Measurements from ENCODE around the gene EARS2.
"Not testable (repeated sequence)": the region's sequence is repeated elsewhere in the genome, so short reads cannot be mapped to it uniquely, and the experiment has no call there.

EARS2 gene

DNA sequence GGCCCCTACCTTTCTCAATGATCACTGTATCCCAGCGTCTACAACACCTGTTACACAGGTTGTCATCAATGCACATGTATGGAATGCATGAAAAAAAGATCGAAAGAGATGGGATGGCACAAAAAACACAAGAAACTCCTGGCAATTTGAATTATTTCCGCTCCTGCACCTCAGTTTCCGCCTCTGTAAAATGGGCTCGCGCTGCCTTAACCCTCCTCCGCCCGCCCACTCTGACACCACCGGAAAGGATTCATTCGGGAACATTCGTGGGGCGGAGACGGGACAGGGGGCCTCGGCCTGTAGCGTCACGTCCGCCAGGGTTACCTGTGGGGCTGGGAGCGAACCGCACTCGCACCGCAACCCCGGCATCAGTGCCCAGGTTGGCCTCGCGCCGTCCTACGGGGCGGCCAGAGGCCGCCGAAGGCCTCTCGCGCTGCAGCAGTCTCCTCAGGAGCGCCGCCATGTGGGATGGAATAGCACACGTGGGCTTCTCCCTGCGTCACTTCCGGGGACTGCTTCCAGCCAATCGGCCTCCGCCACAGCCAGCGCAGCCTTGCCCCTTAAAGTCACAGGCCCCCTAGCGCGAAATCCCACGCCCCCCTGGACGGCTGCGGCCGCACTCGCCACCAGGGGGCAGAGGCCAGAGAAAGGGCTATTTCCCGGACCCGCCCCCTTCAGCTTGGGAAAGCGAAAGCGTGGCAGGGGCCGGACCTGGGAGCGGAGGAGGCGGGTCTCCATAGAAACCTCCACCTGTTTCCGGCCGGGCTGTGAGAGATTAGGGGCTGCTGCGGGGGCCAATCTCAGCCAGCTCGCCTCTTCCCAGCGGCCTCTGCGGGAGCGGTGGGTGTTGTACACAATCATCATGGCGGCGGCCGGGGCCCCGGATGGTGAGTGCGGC, at the start of gene EARS2, which contains the start of gene UBFD1:
EARS2 (minus strand) TSS at position 470 of the 898 bp plus-strand sequence; CDS start at position 463, 7 bp downstream.
UBFD1 (plus strand) TSS at position 847 of the 898 bp plus-strand sequence; CDS start at position 863, 16 bp downstream.
- peak; percentile 99 for DNase-seq (ENCODE audit: low spot score)

DNA sequence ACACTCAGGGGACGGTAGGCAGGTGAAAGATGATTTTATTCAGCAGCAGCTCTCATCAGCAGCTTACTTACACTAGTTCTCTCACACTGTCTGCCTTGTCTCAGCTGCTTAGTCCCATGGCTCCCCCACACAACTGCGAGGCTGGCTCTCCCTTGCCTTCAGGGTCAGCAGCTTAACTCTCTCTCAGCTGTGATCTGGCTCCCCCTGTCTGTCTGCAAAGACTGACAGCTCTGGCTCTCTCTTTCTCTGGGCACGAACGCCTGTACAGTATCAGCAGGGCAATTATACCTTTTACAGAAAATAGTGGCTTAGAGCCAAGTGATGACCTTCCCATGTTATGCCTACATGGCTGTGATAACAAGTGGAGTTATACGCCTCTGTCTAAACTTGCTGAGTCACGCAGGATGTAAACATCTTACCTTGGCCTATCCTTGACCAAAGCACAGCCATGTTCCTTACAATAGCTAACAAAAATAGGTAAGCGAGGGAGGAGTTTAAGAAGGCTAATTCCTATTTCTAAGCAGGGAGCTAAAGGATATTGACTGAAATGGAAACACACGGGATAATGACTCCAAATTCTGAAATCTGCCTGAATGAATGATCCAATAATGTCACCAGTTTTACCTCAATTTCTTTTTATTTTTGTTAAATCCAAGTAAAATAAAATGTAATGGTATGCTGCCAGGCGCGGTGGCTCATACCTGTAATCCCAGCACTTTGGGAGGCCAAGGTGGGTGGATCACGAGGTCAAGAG, 40.0 kb upstream of the EARS2 start:
- DNase-seq (ENCODE audit: low spot score) = peak; percentile 92

DNA sequence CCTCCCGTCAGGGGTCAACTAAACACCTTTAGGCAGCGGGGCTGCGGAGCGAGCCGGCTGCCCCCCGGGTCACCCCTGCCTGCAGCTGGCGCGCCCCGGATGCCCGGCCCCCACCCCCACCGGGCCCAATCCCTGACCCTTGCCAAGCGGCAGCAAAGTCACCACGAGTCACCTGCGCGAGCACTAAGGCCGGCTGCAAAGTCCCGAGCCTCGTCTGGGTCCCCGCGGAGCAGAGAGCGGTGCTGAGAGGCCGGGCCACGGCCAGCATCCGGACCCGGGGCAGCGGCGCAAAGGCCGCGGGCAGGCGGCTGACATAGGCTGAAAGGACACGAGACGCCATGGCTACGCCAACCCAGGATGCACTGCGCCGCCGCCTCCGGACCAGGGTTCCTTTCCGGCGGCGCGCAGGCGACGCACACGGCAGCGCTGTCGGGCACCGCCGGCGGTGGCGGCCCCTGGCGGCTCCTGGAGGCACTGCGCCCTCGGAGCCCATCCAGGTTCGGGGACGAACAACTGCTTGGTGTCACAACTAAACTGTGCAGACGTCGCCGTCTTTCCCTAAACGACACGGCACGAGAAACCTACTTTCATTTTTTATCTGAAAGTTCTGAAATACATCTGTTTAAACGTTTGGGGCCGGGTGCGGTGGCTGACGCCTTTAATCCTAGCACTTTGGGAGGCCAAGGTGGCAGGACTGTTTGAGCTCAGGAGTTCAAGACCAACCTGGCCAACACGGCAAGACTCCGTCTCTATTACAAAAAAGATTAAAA, 39.0 kb upstream of the EARS2 start, which contains the start of gene NDUFAB1:
NDUFAB1 (minus strand) TSS at position 366 of the 770 bp plus-strand sequence; CDS start at position 340, 26 bp downstream.
- DNase-seq (ENCODE audit: low spot score) = peak; percentile 94

DNA sequence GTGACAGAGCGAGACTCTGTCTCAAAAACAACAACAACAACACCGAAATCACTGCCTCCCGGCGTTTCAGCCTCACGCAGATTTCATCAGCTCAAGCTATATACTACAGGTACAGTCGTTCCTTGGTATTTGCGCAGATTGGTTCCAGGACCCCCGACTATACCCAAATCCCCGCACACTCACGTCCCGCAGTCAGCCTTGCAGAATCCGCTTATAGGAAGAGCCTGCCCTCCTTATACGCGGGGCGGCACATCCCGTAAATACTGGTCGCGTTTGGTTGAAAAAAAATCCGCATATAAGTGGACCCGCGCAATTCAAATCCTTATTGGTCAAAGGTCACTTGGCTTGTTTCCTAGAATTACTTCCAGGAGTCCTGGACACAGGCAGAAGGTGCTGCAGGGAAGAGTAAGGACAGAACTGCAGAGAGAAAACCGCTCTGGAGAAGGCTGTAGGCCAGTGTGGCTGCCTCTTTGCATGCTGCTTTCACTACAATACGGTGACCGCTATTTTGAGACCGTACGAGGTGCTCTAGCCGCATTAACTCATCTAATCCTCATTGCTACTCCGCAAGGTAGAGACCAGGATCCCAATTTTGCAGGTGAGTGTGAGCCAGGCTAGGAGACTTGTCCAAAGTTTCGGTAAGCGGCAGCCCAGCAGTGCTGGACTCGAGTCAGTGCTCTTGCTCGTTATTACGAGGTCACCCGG, 38.2 kb upstream of the EARS2 start:
- DNase-seq (ENCODE audit: low spot score) = peak; percentile 36

DNA sequence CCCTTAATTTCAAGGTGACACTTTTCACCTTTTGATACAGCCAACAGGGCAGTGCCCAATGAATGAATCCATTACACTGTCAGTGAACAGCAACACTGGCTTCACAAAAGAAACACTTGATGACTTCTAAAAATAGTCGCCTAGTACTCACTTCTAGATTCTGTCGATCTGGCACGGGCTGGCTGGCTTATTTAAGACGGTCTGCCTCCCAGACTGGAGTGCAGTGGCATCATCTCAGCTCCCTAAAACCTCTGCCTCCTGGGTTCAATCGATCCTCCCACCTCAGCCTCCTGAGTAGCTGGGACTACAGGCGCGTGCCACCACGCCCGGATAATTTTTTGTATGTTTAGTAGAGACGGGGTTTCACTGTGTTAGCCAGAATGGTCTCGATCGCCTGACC, 37.0 kb upstream of the EARS2 start:
- no peak for DNase-seq (ENCODE audit: low spot score)

DNA sequence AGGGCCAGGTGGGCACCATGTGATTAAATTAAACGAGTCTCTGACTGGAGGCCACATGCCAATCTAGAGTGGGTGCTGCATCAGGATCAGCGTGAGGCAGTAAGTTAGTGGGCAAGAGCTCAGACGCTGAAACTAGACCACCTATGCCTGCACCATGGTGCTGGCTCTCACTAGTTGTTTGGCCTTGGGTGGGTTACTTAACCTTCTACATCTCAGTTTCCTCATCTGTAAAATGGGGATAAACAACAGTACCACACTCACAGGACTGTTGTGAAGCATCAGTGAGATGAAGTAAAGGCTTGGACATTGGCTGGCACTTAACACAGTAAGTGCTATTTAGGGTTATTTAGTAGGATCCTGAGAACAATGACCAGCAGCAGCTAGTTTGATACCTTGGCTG, 33.0 kb upstream of the EARS2 start:
- no peak for DNase-seq (ENCODE audit: low spot score)

DNA sequence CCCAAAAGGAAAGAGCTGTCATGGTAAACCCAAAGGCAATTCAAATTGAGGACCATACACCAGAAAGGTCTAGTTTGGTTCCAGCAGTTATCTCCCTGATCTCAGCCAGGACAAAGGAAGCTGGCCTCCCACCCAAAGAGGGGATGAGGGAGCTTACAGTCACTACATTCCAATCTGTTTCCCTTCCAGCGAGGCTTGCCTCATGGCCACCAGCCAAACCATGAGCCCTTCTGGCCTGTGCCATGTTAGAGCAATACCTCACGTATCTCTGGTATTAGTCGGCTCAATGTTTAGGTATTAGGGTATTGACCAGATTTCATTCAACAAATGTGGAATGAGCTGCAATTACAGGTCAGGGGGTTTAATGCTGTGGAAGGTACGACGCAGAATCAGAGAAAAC, 30.6 kb upstream of the EARS2 start:
- DNase-seq (ENCODE audit: low spot score) = no peak

DNA sequence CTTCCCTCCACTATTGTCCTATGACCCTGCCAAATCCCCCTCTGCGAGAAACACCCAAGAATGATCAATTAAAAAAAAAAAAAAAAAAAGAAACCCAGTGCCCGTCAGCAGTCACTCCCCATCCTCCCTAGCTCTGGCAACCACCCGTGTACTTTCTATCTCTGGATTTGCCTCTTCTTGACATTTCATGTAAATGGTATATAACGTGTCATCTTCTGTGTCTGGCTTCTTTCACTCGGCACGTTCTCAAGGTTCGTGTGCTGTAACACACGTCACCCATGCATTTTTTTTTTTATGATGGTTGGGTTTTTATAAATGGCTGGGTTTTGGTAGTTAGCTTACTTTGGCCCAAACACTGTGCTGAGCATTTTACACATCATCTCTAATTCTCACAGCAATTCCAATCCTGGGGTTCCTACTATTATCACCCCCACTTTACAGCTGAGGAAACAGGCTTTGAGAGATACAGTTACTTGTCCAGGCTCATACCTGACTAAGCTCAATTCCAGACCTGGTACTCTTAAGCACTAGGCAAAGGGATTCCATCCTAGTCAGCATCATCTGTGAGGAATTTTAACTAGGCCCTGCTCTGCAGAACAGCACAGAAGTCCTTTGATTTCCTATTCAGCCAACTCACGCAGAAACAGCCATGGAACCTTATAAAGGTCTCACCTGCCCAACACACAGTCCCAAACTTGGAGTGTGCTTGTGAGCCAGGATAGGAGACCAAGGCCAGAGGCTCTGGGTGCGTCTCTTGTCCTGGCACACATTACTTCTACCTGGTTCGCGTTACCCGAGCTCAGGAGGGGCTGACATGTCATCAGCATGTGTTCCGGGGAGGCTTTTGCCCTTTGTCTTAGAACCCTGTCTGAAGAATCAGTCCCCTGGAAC, 27.3 kb upstream of the EARS2 start:
- no peak for DNase-seq (ENCODE audit: low spot score)

DNA sequence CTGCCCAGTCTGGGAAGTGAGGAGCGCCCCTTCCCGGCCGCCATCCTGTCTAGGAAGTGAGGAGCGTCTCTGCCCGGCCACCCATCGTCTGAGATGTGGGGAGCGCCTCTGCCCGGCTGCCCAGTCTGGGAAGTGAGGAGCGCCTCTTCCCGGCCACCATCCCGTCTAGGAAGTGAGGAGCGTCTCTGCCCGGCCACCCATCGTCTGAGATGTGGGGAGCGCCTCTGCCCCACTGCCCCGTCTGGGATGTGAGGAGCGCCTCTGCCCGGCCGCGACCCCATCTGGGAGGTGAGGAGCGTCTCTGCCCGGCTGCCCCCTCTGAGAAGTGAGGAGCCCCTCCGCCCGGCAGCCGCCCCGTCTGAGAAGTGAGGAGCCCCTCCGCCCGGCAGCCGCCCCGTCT, 26.1 kb upstream of the EARS2 start:
- DNase-seq (ENCODE audit: low spot score) = not testable (repeated sequence)

DNA sequence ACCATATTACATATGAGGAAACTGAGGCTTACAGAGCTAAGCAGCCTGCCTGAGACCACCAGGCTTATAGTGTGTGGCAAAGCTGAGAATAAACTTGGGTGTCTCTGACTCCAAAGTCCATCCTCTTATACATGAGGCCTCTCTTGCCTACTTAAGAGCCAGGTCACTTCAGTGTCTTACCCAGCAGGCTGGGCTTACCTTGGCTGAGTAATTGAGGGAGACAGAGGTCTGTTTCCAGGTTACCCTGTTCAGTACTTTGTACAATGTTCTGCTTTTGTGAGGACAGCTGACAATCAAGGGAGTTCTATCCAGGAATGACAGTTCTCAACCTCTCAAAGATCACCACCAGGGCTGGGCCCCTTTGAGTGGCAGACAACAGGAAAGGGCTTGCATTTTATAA, 24.6 kb upstream of the EARS2 start:
- DNase-seq (ENCODE audit: low spot score) = no peak

DNA sequence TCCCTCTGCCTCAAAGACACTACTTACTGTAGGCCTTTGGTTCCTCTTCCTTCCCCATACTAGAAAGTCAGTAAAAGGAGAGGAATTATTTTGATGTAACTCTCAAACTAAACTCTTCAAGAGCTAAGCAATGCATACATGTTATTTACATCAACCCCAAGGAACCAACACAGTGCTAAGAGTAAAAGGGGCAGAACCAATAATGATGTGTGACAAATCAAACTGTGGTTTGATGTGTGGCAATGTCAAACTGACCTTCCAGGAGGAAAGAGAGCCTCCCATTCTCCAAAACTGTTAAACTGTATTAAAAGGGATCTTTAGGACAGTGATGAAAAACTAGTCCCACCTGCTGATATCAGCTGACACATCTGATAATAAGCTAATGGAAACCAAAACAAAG, 23.2 kb upstream of the EARS2 start:
- no peak for DNase-seq (ENCODE audit: low spot score)

DNA sequence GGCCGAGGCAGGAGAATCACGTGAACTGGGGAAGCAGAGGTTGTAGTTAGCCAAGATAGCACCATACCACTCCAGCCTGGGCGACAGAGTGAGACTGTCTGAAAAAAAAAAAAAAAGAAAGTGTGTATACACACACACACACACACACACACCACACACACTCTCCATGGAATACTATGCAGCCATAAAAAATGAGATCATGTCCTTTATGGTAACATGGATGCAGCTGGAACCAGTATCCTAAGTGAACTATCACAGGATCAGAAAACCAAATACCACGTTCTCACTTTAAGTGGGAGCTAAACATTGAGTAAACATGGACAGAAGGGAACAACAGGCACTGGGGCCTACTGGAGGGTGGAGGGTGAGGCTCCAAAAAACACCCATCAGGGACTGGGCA, 22.2 kb upstream of the EARS2 start:
- no peak for DNase-seq (ENCODE audit: low spot score)

DNA sequence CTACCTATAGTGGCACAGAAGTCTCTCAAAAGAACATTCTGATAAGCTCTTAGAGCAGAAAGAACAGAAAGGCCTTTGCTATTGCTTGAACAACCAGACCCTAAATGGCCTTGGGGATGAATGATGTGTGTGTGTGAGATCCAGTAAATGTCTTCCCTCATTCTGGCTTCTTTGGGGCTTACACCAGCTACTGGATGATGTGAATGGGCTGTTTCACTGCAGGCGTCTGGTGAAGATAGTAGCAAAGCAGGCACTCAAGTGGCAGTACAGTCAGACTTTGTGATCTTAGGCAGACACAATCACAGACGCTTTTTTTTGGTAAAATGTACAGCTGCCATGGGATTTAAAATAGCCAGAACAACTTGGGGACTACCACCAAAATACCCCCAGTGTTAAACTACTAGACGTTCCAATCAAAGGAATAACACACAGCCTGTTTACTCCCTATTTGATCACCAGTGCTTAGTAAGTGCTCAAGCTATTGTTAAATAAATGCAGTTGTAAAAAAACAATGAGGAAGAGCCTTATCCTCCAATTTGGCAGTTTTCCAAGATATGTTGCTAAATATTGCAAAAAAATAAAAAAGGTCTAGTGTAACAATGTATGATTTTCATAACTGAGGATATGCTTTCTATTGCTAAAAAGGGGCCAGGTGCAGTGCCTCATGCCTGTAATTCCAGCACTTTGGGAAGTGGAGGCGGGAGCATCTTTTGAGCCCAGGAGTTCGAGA, 21.1 kb upstream of the EARS2 start:
- no peak for DNase-seq (ENCODE audit: low spot score)

DNA sequence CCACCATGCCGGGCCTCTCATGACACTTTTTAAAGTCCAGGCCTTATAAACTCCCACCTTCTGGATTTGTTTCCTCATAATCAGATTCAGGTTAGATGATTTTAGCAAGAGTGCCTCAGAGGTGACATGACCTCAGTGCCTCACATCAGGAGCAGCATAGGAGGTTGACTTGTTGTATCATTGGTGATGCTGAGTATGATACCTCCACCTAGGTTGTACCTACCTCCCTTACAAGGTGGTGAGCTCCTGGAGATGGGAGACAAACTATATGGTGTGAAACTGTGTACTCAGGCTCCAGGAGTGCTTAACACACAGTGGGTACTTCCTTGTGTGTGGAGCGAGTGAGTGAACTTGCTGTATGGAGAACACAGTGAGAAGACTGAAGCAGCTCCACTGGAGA, 20.3 kb upstream of the EARS2 start:
- DNase-seq (ENCODE audit: low spot score) = no peak

DNA sequence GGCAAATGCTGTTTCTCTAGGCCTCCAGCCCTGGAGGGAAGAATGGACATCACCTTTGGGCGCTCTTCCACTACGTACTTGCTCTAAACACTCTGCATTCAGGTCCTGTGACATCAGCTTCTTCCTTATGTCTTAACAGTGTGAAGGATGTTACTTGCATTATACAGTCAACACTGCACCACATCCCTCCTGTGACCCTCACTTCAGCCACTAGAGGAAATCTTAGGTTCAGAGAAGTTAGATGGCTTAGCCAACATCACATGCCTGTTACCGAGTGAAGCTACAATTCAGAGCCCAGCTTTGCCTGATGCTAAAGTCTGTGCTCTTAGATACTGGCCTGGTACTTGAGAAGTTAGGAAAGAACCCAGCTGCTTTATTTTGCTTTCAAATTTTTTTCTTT, 18.7 kb upstream of the EARS2 start:
- DNase-seq (ENCODE audit: low spot score) = peak; percentile 47

DNA sequence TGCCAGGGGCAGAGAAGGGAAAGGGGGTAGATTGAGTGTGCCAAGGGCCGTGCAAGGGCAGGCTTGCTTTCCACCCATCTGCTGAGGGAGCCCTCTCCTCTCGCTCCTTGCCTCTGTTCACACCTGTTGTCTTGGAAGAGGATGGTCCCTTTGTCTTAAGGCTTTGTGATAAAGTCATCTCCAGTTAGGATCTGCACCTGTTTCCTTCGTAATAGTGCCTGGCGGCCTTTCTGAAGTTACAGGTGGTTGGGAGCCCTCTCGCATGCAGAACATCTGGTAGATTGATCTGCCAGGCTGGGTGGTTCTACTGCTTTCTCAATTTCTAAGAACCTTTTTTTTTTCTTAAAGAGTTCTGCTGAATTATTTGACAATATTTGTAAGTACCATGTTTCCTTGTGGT, 16.7 kb upstream of the EARS2 start:
- DNase-seq (ENCODE audit: low spot score) = no peak

DNA sequence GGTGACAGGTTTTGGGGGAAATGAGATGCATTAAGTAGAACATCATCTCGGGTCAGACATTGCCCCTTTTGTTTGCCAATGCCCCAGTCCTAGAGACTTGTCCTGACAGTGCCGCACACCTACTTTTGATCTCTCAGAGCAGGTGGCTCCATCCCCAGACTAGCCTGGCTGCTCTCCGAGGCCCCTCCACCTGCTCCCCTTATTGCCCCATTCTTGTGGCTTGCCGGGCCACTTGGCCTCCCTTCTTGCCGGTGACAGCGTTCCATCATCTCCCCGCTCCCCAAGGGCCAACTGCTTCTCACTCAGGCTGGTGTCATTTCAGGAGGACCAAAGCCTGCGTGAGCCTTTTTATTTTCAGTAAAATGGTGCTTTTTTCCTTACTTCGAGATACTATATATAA, 15.2 kb upstream of the EARS2 start:
- DNase-seq (ENCODE audit: low spot score) = no peak

DNA sequence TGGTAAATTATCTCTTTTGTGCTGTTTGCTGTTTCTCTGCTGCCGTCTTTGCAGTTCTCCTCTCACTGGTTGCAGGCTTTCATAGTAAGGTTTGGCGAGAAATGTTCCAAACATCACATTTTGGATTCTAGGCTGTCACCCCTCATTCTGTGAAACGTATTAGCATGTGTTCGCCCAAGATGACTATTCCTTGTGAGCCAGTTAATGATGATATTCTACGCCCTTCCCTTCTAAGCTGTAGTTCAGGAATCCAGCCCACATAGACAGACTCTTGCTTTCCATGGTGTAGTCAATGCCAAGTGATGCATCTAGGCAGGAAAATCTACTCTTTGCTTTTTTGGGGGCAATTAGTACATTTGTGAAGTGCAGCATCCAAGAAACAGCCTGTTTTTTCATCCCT, 14.7 kb upstream of the EARS2 start:
- no peak for DNase-seq (ENCODE audit: low spot score)

DNA sequence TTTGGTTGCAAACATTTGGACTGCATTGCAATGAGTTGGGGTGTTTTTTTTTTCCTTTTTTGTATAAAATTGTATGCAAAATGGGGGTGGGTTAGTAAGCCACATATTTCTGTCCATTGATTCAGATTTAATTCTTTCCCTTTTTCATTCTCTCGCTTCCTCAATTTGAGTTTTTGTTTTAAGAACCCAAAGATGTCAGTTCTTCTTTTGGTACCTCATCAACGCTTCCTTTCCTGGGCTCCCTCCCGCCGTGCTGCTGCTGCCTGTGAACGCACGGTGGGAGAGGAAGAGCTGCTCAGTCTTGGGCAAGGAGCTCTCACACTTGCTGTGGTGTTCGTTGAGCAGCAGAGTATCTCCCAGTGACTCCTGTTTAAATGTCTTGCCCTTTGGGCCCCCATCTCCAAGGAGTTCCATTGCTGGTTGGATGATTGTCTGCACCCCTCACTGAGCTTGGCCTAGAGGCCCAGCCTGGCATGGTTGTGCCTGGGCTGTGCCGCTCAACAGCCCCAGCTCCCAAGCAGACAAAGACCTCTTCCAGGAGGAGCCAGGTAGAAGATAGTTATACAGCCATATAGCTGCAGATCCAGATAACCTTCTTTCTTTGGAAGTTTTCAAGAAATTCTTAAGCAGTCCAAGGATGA, 14.0 kb upstream of the EARS2 start:
- DNase-seq (ENCODE audit: low spot score) = peak; percentile 25
